Umbilical cord (tissue), 2 donors: Measurements from ENCODE around the gene OAS2. TPM values are rescaled to one million over a fixed set of nuclear protein-coding genes. Genes with fewer than 3 reads are reported as not detected.

Source experiments
- DNase-seq: peaks from one replicate; pipeline ENCODE4 v3.0.0-alpha.2; 2015; ENCODE audit warnings: low spot score
- total RNA-seq: library from RNA; depleted of rRNA; stranded (reverse); fragments of >200 nt; gene quantifications from one replicate; pipeline ENCODE4 v1.2.3, GENCODE V29; 2014; ENCODE audit warnings: low replicate concordance; ENCODE audit not compliant: insufficient read depth

OAS2 gene
- total RNA-seq, 1 donor from 2014 or later, result 4.6 TPM

DNA sequence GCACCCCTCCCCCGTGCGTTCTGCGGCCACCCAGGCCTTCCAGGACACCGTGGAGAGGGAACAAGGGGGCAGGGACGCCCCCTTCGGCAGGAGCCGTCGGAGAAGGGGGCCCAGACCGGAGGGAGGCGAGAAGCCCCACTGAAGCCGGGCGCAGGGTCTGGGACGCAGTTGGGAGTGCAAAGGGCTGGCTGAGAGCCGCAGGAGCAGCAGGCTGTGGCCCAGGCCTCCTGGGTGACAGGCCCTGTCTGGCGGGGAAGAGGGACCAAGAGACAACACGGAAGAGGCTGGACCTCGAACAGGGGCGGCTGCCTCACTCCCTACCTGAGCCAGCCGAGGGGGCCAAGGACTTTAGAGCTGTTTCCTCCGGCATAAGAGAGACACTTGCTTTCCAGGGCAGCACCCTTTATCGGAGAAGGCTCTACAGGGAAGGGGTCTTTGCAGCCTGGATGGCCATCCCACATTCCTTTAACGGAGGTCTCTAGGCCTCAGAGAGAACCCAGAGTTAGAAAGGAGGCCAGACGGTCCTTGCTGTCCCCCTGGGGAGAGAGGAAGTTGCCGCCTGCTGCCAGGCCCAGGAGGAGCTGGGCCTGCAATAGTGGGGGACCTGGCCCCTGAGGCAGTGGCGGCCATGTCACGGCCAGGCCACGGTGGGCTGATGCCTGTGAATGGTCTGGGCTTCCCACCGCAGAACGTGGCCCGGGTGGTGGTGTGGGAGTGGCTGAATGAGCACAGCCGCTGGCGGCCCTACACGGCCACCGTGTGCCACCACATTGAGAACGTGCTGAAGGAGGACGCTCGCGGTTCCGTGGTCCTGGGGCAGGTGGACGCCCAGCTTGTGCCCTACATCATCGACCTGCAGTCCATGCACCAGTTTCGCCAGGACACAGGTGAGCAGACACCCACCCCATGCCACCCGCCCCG is 79.5 kb downstream of the OAS2 start:
- DNase-seq, result no peak

DNA sequence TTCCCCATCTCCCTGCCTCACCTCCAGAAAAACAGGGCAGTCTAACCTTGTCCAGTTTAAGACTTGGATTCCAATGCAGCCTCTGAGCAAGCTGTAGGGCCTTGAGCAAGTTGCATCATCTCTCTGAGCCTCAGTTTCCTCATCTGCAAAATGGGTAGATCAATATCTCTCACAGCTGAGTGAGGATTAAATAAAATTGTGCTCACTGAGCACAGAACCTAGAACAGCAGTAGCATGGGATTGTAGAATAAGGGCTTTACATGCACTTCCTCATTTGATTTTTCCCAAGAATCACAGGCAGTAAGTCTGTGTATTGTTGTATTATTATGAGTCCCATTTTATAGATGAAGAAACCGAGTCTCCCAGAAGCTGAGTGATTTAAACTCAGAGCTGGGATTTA is 80.2 kb downstream of the OAS2 start:
- no peak for DNase-seq

DNA sequence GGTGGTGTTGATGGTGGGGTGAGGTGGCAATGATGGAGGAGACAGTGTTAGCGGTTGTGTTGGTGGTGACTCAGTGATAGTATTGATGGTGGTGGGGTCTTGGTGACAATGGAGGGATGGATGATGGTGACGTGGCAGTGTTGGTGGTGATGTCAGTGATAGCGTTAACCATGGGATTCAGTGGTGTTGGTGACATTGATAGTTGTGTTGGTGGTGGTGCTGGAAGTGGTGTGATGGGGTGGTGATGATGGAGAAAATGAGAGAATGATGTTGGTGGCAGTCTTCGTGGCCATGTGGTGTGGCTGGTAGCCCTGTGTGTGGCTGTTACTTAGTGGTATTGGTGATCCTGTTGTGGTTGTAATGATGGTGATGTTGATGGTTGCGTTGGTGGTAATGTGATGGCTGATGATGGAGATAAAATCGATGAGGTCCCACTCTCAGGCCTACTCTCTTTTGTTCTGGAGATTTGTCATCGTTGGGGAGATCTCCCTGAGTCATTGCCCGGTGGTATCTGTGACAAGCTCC is 80.8 kb downstream of the OAS2 start:
- no peak for DNase-seq

DNA sequence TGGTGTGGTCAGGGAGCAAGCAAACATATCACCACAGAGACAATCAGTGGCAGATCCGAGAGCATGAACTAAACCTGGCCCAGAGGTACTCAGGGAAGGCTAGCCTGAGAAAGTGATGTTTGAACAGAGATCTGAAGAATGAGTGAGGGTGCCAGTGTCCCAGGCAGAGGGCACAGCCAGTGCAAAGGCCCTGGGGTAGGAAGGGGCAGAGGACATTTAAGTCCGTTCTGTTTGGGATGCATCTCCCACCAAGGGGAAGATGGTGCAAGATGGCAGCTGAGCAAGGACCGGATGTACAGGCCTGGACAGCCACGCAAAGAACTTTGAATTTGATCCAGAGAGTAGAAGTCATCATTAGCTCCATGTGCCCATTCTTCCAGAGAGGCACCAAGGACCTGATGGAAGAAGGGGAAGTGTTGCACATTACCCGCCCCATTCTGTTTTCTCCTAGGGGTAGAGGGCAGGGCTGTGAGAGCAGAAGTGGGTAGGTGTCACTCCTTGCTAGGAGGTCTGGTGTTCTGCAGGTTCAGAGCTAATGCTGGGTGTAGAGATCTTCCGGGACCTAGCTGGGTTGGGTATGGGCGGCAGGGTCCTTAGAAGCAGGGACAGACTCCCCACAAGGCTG is 82.1 kb downstream of the OAS2 start:
- no peak for DNase-seq

DNA sequence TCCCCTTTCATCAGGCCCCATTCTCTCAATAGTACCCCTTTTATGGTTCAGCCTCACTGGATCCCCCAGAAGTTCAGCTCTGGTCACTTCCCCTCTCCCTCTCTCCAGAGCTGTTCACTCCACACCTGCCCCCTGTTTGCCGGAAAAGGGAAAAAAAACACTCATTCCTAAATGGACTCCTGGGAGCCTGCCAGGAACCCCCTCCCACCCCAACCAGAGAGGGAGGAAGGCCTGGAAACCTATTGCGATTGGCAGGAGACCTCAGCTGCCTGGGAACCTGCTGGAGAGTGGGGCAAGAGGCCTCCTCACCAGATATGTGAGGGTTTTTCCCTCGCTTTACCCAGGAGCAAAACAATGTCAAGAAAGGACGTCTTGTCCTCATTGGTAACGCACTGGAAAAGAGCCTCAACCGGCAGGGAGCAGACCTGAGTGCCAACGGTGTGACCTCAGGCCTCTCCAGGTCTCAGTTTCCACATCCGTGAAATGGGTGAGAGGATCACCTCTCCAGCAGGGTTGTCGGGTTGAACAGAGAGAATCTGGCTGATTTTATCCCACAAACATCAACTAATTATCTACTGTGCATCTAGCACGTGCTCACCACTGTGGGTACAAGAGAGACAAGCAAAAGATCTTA is 82.9 kb downstream of the OAS2 start:
- no peak for DNase-seq

Other genes with a start within 250 kb of the OAS2 start
- 3.9 TPM for gene RPH3A, start 186.8 kb upstream of the OAS2 start, total RNA-seq
- gene OAS1, start 71.6 kb upstream of the OAS2 start, total RNA-seq, result 27.9 TPM
- gene OAS3, start 40.0 kb upstream of the OAS2 start, total RNA-seq, result 8.4 TPM
- 2.9 TPM for gene DTX1, start 78.2 kb downstream of the OAS2 start, total RNA-seq
- 0.24 TPM for gene RASAL1, start 157.2 kb downstream of the OAS2 start, total RNA-seq
- gene CFAP73, start 171.2 kb downstream of the OAS2 start, total RNA-seq, result not detected
- gene DDX54, start 207.0 kb downstream of the OAS2 start, total RNA-seq, result 27.7 TPM
- 17.3 TPM for gene RITA1, start 207.2 kb downstream of the OAS2 start, total RNA-seq
- gene TPCN1, start 242.9 kb downstream of the OAS2 start, total RNA-seq, result 9.1 TPM